HG02973 (cell line): Measurements from ENCODE around the gene COLQ.
"Not testable (repeated sequence)": the region's sequence is repeated elsewhere in the genome, so short reads cannot be mapped to it uniquely, and the experiment has no call there.

Experiments used
- ATAC-seq: cut with Tn5 transposase; IDR thresholded peaks from one replicate; pipeline ENCODE4 v1.9.1; 2021; ENCODE audit warnings: moderate library complexity; ENCODE audit not compliant: unreplicated experiment

COLQ gene

DNA sequence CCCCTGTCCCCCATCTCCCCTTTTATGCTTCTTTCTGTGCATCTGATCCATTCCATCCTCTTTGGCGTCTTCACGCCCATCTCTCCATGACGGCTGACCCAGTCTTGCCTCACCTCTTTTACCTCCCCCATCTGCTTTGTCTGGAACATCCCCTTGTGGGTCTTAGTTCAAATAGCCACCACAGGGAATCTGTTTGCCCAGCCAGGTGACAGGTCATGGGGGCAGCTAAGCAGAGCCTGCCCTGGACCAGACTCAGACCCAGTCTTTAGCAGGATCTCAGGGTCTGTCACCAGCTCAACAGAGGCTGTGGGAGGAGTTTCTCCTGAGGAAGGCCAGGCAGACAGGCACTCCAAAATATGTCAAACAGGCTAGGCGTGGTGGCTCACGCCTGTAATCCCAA is 28.1 kb downstream of the COLQ start:
- no peak for ATAC-seq

- ATAC-seq: no peak
Measured at GRCh38 chr3:15492847-15493360, 28.6 kb downstream of the COLQ start.

DNA sequence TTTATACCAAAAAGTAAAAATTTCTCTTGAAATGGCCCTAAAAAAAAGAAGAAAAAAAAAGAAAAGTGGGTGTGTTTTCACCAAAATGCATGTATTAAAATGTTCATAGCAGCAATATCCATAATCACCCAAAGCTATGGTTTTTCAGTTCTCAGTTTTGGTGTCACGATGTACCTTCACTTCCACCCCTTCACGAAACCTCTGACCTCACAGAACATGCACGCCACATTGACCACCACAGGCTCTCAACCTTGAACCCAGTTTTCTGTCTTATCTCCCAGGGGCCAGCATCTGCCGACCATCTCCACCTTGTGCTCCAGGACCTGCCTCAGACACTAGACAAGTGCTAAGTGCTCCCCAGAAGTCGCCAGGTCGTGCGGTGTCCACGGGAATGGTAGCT is 30.4 kb downstream of the COLQ start:
- no peak for ATAC-seq

DNA sequence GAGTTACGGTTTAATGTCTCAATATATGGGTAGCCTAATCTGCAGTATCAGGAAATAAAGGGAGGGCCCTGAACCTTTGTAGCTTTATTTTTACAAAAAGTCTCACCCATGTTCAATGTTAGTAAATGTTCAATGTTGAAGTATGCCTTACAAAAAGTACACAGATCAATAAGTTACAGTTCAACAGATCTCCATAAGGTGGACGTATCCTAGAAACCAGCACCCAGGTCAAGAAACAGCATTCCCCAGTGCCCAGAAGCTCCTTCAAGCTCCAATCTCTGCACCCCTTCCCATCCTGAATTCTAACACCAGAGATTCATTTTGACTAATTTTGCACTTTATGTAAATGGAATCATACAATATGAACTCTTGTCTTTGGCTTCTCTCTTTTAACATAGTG is 31.3 kb downstream of the COLQ start:
- no peak for ATAC-seq

GRCh38 chr3:15488002-15488401 is 33.5 kb downstream of the COLQ start:
- no peak for ATAC-seq

DNA sequence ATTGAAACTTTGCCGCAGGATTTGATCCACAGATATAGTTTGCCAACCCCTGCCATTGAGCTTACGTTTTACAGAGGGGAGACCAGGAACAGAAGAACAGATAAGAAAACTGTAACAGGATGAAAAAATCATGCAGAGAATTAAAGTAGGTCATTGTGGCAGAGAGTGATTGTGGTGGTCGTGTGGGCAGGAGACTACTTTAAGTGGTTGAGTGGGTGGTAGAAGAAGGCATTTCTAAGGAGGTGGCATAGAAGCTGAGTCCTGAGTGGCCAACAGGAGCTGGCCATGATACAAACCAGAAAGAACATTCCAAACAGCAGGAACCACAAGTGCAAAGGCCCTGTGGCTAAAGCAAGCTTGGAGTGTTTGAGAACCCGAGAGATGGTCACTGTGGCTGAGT is 34.5 kb downstream of the COLQ start:
- no peak for ATAC-seq

DNA sequence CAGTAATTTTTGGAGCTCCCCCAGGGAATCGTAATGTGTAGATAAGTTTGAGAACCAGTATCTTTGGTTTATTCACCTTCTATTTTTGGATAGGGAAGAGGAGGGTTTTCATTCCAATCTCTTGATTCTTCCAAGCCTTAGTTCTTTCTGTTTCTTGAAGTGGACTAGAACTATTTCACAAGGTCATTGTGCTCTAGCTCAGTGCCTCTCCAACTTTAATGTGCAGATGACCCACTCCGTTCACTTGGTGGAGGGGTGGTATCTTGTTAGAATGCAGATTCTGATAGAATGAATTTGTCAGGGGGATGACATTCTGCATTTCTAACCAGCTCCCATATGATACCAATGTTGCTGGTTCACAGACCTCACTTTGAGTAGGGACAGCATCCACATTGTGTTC is 35.5 kb downstream of the COLQ start:
- no peak for ATAC-seq

DNA sequence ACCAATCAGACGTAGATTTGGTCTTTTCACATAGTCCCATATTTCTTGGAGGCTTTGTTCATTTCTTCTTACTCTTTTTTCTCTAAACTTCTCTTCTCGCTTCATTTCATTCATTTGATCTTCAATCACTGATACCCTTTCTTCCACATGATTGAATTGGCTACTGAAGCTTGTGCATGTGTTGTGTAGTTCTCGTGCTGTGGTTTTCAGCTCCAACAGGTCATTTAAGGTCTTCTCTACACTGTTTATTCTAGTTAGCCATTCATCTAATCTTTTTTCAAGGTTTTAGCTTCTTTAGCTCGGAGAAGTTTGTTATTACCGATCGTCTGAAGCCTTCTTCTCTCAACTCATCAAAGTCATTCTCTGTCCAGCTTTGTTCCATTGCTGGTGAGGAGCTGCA is 37.0 kb downstream of the COLQ start:
- ATAC-seq: not testable (repeated sequence)

GRCh38 chr3:15479400-15480224 is 41.9 kb downstream of the COLQ start:
- no peak for ATAC-seq

- ATAC-seq: no peak
Measured at GRCh38 chr3:15478640-15478979, 42.9 kb downstream of the COLQ start.

DNA sequence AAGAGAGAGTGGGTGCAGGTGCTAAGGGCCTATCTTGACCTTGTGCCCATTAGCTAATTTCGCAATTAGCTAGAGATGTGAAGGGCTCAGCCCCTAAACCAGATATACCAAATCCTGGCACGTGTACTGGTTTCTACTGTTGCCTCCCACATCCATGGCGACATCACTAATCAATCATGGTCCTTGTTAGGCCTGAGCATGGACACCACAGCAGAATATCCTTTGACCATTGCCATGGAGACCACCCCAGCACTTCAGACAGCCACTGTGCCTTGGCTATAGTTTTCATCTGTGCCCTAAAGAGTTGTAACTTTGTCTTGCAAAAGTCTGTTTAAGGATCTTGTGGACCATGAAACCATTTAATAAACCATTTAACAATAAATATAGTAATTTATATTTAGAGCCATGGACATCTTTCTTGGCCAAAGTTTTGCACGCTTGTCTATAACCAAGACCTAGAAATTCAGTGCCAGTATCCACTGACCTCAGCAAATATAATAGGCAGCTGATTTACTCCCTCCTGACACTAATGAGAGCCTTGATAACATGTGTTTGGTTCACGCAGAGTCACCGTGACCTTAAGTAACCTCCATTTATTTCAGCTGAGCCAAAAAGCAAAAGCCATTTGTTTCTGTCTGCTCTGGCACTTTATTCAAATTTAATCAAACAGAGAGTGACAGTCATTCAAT is 43.4 kb downstream of the COLQ start:
- no peak for ATAC-seq

DNA sequence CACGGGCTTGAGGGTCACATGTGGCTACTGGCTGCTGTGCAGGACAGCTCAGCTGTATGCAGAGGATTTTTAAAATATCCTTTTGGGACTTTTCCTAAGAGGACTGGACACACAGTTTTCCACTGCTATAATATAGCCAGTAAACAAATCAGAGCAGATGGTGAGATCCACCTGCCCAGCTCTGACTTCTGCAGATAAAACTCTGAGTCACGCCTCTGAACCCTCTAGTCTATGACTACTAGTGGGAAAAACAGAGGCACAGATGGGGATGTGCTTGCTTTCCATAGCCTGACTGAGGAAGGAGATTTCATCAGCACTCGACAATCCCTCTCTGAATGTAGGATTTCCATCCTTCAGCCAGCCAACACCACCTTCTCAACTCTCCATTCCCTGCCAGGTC is 45.1 kb downstream of the COLQ start:
- ATAC-seq: no peak

GRCh38 chr3:15475161-15475560 is 46.3 kb downstream of the COLQ start:
- no peak for ATAC-seq

GRCh38 chr3:15471861-15472260 is 49.6 kb downstream of the COLQ start:
- ATAC-seq: no peak

DNA sequence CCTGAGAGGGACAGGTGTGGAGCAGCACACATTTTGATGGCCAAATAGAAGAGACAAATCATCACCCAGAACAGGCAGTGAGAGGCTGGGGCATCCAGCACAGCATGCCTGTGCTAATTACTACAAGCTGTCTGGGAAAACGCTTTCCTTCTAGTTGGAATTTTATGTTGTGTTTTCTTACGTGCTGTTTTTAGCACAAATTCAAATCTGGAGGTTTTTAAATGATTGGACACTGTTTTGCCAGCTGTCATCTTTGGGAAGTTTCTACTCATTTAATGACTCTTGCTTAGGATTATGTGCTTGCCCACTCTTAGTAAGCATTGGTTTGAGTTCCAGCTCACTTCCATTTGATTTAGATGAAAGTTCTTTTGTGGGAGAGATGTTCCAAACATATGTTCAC is 50.7 kb downstream of the COLQ start:
- no peak for ATAC-seq

DNA sequence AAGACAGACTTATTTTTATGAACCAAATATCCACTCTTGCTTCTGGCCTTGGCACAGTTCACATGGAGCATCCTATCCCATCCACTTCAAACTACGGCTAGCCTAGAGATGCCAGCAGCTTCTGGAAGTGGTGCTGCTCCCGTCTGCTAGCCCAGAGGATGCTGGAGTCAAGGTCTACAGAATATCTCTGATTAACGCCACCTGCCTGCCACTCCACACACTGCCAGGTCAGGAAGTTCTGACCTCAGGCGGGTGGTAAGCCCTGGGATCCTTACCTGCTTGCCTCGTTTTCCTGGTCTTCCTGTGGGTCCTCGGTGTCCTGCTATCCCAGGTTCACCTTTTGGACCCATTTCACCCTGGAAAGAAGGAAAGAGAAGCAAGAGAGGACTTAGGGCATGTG is 51.2 kb downstream of the COLQ start:
- no peak for ATAC-seq

DNA sequence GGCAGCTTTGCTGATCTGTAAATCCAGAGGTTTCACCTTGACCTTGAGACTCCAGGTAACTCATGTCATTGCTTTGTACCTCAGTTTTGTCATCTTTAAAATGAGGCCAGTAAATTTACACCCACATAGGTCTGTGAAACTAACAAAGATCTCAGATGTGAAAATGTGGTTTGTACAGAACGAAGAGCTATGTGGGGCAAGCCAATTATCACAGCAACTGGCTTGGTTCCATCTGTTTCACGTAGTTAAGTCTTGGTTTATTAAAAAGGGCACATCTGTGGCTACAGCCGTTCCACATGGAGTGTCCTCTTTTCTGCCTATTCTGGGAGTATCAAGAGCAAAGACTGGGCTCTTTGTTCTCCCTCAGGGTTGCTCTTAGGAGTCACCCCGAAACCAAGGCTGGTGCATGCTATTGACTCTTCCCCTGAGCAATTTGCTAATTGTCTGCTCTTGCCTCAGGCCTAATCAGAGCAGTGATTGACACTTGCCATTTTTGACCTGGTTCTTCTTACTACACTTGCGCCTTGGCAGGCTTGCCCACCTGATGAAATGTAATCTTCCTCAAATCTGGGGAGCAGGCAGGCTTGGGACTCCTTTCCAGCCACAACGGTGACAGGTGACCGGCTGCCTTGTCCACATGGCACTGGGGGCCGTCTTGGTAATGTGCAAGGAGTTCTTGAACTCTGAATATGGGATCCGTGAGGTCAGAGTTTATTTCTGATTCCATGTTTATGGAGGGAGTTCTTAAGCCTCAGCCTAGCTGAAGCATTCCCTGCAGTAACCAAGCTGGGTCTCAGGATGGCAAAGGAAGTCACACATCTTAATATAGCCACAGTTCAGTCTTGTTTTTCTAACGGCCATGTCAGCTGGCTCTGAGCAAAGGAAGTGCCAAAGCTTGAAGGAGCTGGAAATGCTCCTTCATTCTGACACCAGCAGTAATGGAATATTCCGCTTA is 54.0 kb downstream of the COLQ start:
- no peak for ATAC-seq

- ATAC-seq: no peak
Measured at GRCh38 chr3:15465876-15466585, 55.5 kb downstream of the COLQ start.

GRCh38 chr3:15462451-15462850 is 59.1 kb downstream of the COLQ start:
- no peak for ATAC-seq

GRCh38 chr3:15460891-15461531 is 60.5 kb downstream of the COLQ start:
- ATAC-seq: no peak
